ENCODE results near the gene MMD.

DNA sequence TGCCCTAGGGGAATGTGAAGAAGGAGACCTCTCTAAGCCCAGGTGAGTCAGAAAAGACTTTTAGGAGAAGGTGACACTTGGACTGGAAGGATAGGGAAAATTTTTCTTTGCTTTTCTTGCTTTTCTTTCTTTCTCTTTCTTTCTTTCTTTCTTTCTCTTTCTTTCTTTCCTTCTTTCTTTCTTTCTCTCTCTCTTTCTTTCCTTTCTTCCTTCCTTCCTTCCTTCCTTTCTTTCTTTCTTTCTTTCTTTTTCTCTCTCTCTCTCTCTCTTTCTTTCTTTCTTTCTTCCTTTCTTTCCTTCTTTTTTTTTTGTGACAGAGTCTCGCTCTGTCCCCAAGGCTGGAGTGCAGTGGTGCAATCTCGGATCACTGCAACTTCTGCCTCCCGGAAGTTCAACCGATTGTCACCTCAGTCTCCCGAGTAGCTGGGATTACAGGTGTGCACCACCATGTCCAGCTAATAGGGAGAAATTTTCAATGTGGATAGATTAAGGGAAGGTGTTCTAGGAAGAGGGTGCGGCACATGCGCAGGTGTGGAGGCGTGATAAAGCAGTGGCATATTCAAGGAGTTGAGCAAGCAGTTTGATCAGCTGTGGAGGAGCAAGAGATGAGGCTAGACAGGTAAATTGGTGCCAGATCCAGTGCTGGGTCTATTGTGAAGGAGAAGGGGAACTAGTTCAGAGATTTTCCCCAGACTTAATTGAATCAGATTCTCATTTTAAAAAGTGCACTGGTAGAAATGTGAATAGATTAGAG is 40.4 kb downstream of the MMD start:
- TF ChIP-seq FOXA1 (IDR thresholded peaks at IDR 0.05), result no peak
- TF ChIP-seq SP1 (IDR thresholded peaks at IDR 0.05), result no peak
- no peak for TF ChIP-seq NFRKB (IDR thresholded peaks at IDR 0.05)
- TF ChIP-seq L3MBTL2 (conservative IDR thresholded peaks at IDR 0.05), result no peak
